RCC 7860 (cell line): ENCODE measurements around the gene RUSC2.
"Not testable (repeated sequence)": the region's sequence is repeated elsewhere in the genome, so short reads cannot be mapped to it uniquely, and the experiment has no call there.

Source experiments
- DNase-seq: peaks from one replicate; pipeline ENCODE4 v3.0.0-alpha.2; 2015; ENCODE audit warnings: low spot score
- FAIRE-seq: peaks from 2 replicates; lab custom pipeline; 2012; peaks lifted over from hg19 to GRCh38; lab: Jason Lieb, UNC

RUSC2 gene, protein sequence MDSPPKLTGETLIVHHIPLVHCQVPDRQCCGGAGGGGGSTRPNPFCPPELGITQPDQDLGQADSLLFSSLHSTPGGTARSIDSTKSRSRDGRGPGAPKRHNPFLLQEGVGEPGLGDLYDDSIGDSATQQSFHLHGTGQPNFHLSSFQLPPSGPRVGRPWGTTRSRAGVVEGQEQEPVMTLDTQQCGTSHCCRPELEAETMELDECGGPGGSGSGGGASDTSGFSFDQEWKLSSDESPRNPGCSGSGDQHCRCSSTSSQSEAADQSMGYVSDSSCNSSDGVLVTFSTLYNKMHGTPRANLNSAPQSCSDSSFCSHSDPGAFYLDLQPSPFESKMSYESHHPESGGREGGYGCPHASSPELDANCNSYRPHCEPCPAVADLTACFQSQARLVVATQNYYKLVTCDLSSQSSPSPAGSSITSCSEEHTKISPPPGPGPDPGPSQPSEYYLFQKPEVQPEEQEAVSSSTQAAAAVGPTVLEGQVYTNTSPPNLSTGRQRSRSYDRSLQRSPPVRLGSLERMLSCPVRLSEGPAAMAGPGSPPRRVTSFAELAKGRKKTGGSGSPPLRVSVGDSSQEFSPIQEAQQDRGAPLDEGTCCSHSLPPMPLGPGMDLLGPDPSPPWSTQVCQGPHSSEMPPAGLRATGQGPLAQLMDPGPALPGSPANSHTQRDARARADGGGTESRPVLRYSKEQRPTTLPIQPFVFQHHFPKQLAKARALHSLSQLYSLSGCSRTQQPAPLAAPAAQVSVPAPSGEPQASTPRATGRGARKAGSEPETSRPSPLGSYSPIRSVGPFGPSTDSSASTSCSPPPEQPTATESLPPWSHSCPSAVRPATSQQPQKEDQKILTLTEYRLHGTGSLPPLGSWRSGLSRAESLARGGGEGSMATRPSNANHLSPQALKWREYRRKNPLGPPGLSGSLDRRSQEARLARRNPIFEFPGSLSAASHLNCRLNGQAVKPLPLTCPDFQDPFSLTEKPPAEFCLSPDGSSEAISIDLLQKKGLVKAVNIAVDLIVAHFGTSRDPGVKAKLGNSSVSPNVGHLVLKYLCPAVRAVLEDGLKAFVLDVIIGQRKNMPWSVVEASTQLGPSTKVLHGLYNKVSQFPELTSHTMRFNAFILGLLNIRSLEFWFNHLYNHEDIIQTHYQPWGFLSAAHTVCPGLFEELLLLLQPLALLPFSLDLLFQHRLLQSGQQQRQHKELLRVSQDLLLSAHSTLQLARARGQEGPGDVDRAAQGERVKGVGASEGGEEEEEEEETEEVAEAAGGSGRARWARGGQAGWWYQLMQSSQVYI (N-terminal part only)

DNA sequence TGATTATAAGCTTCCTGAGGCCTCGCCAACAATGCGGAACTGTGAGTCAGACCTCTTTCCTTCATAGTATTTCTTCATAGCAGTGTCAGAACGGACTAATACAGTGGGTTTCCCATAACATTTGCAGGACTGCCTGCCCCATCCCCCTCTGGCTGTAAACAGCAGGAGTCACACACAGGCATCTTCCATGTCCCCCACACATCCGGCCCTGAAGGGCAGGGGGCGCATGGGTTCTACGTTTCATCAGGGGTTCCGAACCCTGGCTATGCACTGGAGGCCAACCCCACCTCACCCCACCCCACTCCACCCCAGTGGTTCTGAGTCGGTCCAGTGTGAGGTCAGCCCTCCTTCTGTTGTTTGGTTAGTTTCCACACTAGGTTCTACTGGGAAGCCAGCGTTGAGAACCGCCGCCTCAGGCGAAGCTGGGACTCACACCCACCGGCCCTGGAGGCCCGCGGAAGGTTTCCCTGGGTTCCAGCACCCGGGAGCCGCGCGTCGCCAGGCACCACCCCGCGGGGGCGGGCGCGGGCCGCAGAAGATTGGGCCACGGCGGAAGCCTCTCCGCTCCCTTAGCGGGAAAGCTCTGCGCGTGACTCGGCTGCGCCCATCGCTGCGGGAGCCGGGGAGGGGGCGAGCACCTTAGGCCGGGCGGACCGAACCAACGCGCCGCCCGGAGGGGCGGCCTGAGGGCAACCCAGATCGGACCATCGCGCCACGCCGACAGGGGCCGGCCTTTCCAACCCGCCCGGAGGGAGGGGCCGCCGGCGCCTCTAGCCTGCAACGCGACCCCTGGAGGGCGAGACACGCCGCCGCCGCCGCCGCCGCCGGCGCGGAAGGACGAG is at the start of gene RUSC2:
Gene RUSC2 (plus strand): TSS at position 799 of the 842 bp plus-strand sequence. CDS start 56,411 bp downstream, outside the sequence.
- peak; percentile 74 for DNase-seq
- FAIRE-seq, result no peak

- DNase-seq (no peak), FAIRE-seq (no peak)
Measured at GRCh38 chr9:35446012-35446411, 43.9 kb upstream of the RUSC2 start.

GRCh38 chr9:35448496-35448895 is 41.4 kb upstream of the RUSC2 start:
- no peak for FAIRE-seq

GRCh38 chr9:35452481-35452880 is 37.4 kb upstream of the RUSC2 start:
- FAIRE-seq (no peak), DNase-seq (no peak)

More at GRCh38 chr9:35448496-35448895, 41.4 kb upstream of the RUSC2 start:
- no peak for DNase-seq

DNA sequence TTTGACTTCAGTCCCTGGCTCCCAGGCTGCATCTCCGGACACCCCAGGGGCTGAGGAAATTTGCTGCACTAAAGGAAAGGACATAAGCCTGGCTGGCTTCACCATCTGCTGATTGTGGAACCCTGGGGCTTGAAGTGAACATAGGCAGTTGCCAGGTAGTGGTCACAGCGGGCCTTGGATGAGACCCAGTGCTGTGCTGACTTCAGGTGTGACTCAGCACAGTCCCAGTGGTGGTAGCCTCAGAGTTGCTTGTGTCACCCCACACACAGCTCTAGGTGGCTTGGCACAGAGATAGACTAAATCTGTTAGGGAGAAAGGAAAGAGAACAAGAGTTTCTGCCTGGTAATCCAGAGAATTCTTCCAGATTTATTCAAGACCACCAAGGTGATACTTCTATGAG is 36.1 kb upstream of the RUSC2 start:
- FAIRE-seq (no peak), DNase-seq (no peak)

- FAIRE-seq (no peak), DNase-seq (no peak)
Measured at GRCh38 chr9:35464141-35465025, 25.5 kb upstream of the RUSC2 start.

GRCh38 chr9:35470340-35470739 is 19.6 kb upstream of the RUSC2 start:
- FAIRE-seq, result no peak
- no peak for DNase-seq

- no peak for FAIRE-seq
- DNase-seq, result no peak
Measured at GRCh38 chr9:35470894-35471293, 19.0 kb upstream of the RUSC2 start.

DNA sequence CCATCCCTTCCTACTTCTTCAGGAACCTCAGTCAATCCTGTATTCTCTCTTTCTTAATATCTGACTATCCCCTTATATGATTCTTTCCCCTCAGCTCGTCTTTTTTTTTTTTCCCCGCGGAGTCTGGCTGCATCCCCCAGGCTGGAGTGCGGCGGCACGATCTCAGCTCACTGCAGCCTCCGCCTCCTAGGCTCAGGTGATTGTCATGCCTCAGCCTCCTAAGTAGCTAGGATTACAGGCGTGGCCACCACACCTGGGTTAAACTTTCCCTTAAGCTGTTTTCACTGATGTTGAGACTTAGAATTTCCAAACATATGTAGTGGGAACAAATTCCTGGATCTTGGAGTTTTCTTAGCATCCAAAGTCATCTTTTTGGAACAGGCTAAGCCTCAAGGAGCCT is 13.3 kb upstream of the RUSC2 start:
- no peak for FAIRE-seq
- DNase-seq, result no peak

DNA sequence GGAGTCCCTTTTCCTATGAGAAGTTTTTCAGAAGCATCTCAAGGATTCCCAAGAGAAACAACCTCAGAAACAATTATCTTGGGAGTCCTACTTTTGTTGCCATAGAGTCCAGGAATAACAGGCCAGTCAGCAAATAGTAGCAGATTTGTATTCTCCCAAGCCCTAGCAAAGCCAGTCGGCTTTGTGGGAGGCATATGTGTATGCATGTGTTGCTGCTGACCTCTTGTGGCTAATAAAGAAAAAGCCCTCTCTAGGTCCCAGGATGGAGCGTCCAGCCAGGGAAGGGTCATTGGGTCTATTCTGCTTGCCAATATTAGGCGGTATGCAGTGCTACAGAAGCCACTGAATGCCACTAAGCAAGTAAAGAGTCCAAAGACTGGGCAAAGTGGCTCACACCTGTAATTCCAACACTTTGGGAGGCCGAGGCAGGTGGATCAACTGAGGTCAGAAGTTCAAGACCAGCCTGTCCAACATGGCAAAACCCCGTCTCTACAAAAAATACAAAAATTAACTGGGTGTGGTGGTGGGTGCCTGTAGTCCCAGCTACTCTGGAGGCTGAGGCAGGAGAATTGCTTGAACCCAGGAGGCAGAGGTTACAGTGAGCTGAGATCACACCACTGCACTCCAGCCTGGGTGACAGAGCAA is 12.6 kb upstream of the RUSC2 start:
- peak; percentile 63 for DNase-seq
- not testable (repeated sequence) for FAIRE-seq

DNA sequence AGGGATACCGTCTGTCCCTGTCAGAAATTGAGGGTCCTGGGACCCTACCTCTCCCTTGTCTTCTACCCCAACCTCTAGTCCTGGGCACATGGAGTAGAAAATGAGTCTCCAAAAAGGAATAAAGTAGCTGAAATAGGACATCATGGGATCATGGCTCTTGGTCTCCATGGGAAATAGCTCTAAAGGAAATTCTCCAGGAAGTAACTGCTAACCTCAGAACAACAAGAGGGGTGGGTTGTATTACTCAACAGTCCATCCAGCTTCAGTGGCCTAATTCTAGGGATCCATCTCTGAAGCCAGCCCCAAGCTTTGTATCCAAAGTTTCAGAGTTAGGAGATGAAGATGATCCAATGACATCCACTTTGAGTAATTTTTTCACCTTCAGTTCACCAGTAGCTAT is 11.0 kb upstream of the RUSC2 start:
- DNase-seq (no peak), FAIRE-seq (no peak)

GRCh38 chr9:35481347-35481975 is 8.4 kb upstream of the RUSC2 start:
- FAIRE-seq, result peak; percentile 33
- DNase-seq, result peak; percentile 41

DNA sequence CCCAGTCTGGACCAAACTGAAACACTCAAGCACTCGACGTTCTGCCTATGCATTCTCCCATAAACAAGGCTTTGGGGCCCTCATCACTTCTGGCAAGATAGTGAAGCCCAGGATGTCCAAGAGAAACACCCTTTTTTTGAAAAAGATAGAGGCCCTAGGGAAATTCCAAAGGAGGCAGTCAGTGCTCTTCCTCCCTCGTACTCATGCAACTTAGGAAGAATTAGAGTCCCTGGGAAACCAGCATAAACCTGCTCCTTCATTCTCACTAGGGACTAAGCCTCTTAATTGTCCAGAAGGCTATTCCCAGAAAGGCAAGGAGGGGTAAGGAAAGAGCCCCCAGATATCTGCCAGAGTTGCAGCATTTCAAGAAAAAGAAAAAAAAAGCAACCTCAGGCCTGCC is 7.8 kb upstream of the RUSC2 start:
- DNase-seq, result no peak
- FAIRE-seq, result no peak

DNA sequence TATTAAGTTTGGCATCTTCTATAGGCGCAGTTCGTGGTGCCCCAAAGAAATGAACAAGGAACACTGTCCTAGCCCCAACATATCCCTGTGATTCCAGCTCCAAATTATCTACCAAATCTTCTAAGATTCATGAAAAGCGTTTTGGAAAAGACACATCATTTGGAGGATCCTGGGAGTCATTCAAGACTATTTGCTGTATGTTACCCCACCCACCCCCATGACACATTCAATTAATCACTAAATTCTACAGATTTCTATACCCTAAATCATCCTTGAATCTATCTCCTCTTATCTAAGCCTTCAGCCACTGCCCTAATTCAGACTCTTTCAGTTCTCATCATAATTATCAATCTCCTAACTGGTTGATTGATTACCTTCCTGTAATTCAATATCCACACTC is 5.5 kb upstream of the RUSC2 start:
- DNase-seq (no peak), FAIRE-seq (no peak)

DNA sequence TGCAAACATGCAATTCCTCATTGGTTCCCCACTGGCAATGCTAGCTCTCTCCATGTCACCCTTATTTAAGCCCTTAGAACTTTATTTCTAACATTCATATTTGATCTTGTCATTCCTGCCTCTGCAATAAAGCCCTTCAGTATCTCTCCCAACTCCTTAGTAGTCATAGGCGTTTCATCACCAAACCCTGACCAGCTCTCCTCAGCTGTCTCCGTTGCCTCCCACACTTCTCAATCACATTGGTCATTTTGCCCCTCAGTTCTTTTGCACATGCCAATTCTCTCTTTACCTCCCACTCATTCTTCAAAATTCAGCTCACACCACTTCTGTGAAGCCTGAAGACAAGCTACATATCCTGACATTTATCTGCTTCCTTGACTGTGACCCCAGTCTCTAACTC is 2.8 kb upstream of the RUSC2 start:
- FAIRE-seq, result no peak
- no peak for DNase-seq

DNA sequence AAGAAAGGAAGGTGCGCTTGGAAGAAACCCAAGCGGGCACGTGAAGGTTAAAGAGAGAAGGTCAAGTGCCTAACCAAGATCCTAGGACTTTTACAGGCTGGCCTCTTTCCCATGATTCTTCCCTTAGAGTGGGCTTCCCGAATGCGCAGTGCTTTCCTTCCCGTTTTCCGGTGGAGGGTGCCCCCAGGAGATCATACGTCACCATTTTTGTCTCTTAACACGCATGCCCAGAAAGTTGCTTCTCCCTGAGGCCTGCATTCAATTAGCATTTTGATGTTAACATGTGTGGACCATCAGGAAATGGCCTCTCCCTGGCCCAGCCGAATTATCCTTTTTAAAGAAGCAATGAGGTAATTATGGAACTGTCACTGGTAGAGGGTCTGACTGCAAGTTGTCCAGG is 1.9 kb upstream of the RUSC2 start:
- FAIRE-seq (no peak), DNase-seq (no peak)

DNA sequence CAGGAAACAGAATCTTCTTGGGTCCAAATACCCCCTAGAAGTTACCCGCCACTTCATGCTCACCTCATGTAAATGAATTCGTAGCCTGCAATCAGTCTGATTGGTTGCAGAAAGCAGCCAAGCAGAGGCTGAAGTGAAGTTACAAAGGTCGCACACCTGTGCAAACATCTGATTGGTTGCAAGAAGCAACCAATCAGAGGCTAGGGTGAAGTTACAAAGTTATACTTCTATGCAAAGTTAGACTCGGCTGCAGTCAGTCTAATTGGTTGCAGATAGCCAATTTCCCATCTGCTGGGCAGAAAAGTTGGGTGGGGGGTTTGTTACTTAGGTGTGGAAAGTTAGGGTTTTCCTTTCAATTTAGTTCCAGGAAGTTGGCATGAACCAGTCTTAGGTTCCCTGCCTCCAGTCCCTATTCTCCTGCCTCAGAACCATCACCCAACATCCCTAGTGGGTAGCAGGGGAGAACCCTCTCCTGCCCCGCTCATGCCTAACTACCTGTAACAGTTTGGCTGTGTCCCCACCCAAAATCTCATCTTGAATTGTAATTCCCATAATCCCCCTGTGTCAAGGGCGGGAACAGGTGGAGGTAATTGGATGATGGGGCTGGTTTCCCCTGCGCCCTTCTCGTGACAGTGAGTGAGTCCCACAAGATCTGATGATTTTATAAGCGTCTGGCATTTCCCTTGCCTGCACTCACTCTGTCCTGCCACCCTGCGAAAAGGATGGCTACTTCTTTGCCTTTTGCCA is 1.2 kb upstream of the RUSC2 start:
- DNase-seq (no peak), FAIRE-seq (no peak)
